ENCODE results near the gene HAPLN2. TPM values are rescaled to one million over a fixed set of nuclear protein-coding genes. Genes with fewer than 3 reads are reported as not detected.

Gene HAPLN2
- total RNA-seq = under 1 TPM in 1 of 4 donors, not detected in 3; 0.79 TPM

DNA sequence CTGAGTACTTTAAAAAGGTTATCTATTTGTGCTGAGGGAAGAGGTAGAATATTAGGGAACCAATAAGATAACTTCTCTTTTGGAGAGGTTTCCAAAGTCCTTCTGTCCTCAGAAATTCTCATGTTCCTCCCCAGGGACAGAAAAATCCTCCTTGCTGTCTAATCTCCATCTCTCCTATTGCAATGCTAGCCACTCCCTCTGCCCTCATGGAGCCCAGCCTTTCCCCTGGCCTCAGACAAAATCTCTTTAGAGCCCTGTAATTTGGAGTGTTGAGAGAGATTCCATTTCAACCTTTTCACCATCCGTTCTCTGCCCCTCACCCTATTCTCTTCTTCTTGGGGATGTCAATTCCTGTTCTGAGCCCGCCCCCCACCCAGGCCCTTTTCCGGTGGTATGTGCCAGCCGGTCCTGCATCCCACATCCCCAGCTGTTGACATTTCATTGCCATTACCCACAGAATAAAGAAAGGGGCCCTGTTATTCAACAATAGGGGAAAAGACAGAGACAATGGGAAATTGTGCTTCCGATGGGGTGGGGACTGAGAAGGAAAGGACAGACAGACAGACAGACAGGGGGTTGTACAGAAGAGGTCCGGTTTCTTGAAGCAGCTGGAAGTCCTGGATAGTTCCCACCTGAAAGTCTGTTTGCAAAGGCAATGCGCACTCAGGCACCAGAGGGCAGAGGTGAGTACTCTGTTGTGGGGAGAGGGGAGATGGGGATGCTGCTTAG, at the start of gene HAPLN2:
Gene HAPLN2 (plus strand): TSS at position 563 of the 729 bp plus-strand sequence. CDS start 4,076 bp downstream, outside the sequence.
- no peak within 1 kb of the TSS for H3K4me3 ChIP-seq (replicated peaks in 1 of 3)
- H3K27ac ChIP-seq = no peak within 1 kb of the TSS
- TF ChIP-seq, protein P1, sequence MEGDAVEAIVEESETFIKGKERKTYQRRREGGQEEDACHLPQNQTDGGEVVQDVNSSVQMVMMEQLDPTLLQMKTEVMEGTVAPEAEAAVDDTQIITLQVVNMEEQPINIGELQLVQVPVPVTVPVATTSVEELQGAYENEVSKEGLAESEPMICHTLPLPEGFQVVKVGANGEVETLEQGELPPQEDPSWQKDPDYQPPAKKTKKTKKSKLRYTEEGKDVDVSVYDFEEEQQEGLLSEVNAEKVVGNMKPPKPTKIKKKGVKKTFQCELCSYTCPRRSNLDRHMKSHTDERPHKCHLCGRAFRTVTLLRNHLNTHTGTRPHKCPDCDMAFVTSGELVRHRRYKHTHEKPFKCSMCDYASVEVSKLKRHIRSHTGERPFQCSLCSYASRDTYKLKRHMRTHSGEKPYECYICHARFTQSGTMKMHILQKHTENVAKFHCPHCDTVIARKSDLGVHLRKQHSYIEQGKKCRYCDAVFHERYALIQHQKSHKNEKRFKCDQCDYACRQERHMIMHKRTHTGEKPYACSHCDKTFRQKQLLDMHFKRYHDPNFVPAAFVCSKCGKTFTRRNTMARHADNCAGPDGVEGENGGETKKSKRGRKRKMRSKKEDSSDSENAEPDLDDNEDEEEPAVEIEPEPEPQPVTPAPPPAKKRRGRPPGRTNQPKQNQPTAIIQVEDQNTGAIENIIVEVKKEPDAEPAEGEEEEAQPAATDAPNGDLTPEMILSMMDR (IDR thresholded peaks at IDR 0.05) = peak in 2 of 6 experiments; percentile 10 to 33
- TF ChIP-seq POLR2A (IDR thresholded peaks at IDR 0.05) = no peak
- intact Hi-C loops (cut with DNase I) = no loop called here
- H3K36me3 ChIP-seq = no peaks in the 10 kb centered on the region
- H3K27me3 ChIP-seq = no peaks in the 10 kb centered on the region
- peaks cover 0 to 4% of the 10 kb centered on the region in 2 donors for H3K4me1 ChIP-seq
- peak in 1 of 2 donors; percentile 10 for DNase-seq
- WGBS, 2 donors = 9 to 10% methylated on average over 7 of the region's 7 CpGs
- H3K9me3 ChIP-seq = no peaks in the 10 kb centered on the region

DNA sequence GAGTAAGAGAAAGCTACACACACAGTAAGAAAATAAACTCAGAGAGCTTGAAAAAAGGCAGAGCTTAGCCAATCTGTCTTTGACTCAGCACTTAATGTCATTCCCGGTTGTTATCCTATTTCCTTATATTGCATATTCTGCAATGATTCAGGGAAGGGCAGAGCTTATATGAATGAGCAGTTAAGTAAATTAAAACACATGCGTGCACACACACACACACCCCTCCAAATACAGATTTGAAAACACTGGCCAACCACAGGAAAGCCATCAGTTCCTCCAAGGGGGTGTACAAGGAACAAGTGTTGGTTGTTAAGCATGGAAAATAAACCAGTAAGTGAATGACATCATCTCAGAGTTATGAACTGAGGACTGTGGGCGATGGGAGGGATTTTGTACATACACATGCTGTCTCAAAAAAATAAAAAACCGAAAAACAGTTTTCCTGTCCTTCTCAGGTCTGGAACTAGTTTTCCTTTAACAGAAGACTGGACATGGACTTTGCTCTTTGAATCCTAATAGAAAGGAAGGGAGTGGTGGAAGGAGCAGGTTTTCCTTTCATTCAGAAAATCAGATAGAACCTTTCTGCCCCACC, 47.9 kb upstream of the HAPLN2 start:
- no peak for DNase-seq
- H3K9me3 ChIP-seq = no peaks in the 10 kb centered on the region
- H3K27me3 ChIP-seq = no peaks in the 10 kb centered on the region
- H3K4me1 ChIP-seq = peaks cover 5 to 9% of the 10 kb centered on the region in 2 donors
- H3K36me3 ChIP-seq = no peaks in the 10 kb centered on the region
- WGBS, 2 donors = 29 to 34% methylated on average over 4 of the region's 4 CpGs
- no peak overlapping the region for H3K27ac ChIP-seq
- H3K4me3 ChIP-seq (replicated peaks in 1 of 3) = no peak overlapping the region
- no peak for TF ChIP-seq POLR2A (IDR thresholded peaks at IDR 0.05)
- TF ChIP-seq, protein P1 (IDR thresholded peaks at IDR 0.05) = no peak
- intact Hi-C loops (cut with DNase I) = no loop called here

DNA sequence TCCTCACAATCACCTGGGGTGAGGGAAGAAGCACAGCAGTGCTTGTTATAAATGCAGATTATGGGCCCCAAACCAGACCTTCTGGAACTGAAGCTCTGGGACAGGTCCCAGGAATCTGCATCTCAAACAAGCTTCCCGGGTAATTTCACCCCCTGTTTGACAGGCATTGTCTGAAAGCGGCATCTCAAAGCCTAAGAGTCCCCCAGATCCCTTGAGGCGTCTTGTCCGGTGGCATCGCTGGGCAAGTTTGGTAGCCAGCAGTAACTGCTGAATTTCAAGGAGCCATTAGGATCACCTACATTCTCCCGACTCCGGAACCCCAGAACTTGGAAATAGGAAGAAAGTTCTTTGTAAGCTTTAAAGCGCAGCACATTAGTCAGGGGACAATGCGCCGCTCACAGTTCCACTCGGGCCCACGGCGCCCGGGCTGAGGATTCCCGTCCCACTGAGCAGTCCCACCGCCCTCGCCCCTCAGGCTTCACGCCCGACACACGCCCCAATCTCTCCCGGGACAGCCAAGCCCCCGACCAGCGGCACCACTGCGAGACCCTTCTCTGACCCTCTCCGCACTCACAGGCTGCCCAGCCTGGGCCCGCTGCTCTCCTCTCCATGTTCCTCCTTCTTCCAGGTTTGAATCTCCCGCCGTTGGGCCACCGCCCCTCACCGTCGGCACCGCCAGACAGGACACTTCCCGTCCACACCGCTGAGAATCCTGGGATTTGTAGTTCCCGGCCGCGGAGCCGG, 47.1 kb upstream of the HAPLN2 start, which contains the start of gene IQGAP3:
Gene IQGAP3 (minus strand): TSS at position 647 of the 744 bp plus-strand sequence. CDS start 36 bp downstream, at position 611.
- H3K4me1 ChIP-seq = peaks cover 5 to 9% of the 10 kb centered on the region in 2 donors
- H3K4me3 ChIP-seq (replicated peaks in 1 of 3) = peak within 1 kb of the TSS in 1 of 3 donors; percentile 8
- H3K27ac ChIP-seq = no peak within 1 kb of the TSS
- 1% methylated on average over 25 to 30 of the region's 38 CpGs for WGBS, 2 donors
- no peak for TF ChIP-seq POLR2A (IDR thresholded peaks at IDR 0.05)
- TF ChIP-seq, protein P1 (IDR thresholded peaks at IDR 0.05) = no peak
- no peaks in the 10 kb centered on the region for H3K9me3 ChIP-seq
- DNase-seq = peak; percentile 82 to 90
- no peaks in the 10 kb centered on the region for H3K27me3 ChIP-seq
- intact Hi-C loops (cut with DNase I) = no loop called here
- H3K36me3 ChIP-seq = no peaks in the 10 kb centered on the region

DNA sequence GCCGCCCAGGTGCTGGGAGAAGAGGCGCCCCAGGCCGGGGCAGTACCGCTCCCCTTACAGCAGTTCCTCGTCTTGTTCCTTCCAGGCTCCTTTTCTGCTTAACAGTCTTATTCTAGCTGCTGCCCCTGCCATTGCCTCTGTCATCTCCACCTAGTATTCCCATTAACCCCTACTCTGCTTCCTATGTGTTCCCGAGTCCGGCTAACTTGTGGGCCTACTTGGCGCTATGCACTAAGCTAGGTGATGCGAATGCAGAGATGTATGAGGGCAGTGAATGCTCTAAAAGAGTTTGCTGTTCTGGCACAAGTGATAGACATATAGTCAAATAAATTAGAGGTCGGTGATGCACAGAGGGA, 46.6 kb upstream of the HAPLN2 start:
- Histone ChIP-seq H3K9me3 (no peaks in the 10 kb centered on the region), H3K4me3 (replicated peaks in 1 of 3) (no peak overlapping the region), H3K27ac (no peak overlapping the region), H3K27me3 (no peaks in the 10 kb centered on the region), H3K36me3 (no peaks in the 10 kb centered on the region), H3K4me1 (peaks cover 5 to 9% of the 10 kb centered on the region in 2 donors)
- TF ChIP-seq, protein P1 (IDR thresholded peaks at IDR 0.05) = no peak
- no peak for TF ChIP-seq POLR2A (IDR thresholded peaks at IDR 0.05)
- no peak for DNase-seq
- WGBS, 2 donors = 37% methylated on average over 10 of the region's 10 CpGs
- intact Hi-C loops (cut with DNase I) = no loop called here

All from thyroid gland (tissue), 4 donors.